Left ventricle myocardium inferior (tissue), 1 donor: ENCODE measurements around the gene DUT. TPM values are rescaled to one million over a fixed set of nuclear protein-coding genes. Genes with fewer than 3 reads are reported as not detected.

Experiments used
- DNase-seq: peaks from one replicate; pipeline ENCODE4 v3.0.0-alpha.2; 2020
- H3K27ac ChIP-seq: fragments of 200-600 bp; replicated peaks from 2 replicates; pipeline ENCODE4 v1.8.0; 2021
- H3K27me3 ChIP-seq: fragments of 200-600 bp; 2 replicates; pipeline ENCODE4 v1.8.0; 2021; ENCODE audit warnings: low read depth
- H3K36me3 ChIP-seq: fragments of 200-600 bp; 2 replicates; pipeline ENCODE4 v1.8.0; 2021
- H3K4me1 ChIP-seq: fragments of 200-600 bp; 2 replicates; pipeline ENCODE4 v1.8.0; 2021
- H3K4me3 ChIP-seq: fragments of 200-600 bp; 2 replicates; pipeline ENCODE4 v1.8.0; 2021; ENCODE audit warnings: mild to moderate bottlenecking, moderate library complexity
- H3K9me3 ChIP-seq: fragments of 200-600 bp; replicated peaks from 2 replicates; pipeline ENCODE4 v1.8.0; 2021
- intact Hi-C: fragments of 100-400 bp; cut with micrococcal nuclease; formaldehyde crosslinking; loops from one replicate; pipeline ENCODE4 v1.11.0; 2022
- total RNA-seq: library from RNA; stranded (reverse); fragmentation: NEBNext Ultra II Directional; extraction: Animal tissue kit (Norgen Biotek cat#: 25700); gene quantifications from one replicate; pipeline ENCODE4 v1.2.1, GENCODE V29; 2021
- TF ChIP-seq, protein P1 (sequence below): fragments of 200-600 bp; IDR thresholded peaks from 2 replicates; pipeline ENCODE4 v1.8.0; 2021; ENCODE audit warnings: antibody characterized with exemption, mild to moderate bottlenecking, borderline replicate concordance
- donor health status: DM: no; HTN: yes; CAD: no; lungs with severe emphysema.

The DUT gene
- total RNA-seq, 1 donor from 2014 or later = 78.5 TPM

- Histone ChIP-seq H3K9me3 (no peaks in the 10 kb centered on the region), H3K27me3 (no peaks in the 10 kb centered on the region), H3K4me3 (no peak overlapping the region), H3K27ac (no peak overlapping the region), H3K36me3 (no peaks in the 10 kb centered on the region), H3K4me1 (peaks cover 13% of the 10 kb centered on the region)
- intact Hi-C loops = no loop called here
- DNase-seq = no peak
- TF ChIP-seq, protein P1, sequence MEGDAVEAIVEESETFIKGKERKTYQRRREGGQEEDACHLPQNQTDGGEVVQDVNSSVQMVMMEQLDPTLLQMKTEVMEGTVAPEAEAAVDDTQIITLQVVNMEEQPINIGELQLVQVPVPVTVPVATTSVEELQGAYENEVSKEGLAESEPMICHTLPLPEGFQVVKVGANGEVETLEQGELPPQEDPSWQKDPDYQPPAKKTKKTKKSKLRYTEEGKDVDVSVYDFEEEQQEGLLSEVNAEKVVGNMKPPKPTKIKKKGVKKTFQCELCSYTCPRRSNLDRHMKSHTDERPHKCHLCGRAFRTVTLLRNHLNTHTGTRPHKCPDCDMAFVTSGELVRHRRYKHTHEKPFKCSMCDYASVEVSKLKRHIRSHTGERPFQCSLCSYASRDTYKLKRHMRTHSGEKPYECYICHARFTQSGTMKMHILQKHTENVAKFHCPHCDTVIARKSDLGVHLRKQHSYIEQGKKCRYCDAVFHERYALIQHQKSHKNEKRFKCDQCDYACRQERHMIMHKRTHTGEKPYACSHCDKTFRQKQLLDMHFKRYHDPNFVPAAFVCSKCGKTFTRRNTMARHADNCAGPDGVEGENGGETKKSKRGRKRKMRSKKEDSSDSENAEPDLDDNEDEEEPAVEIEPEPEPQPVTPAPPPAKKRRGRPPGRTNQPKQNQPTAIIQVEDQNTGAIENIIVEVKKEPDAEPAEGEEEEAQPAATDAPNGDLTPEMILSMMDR = no peak
These were observed 54.0 kb downstream of the DUT start for GRCh38 chr15:48385031-48385830.

- Histone ChIP-seq H3K9me3 (no peaks in the 10 kb centered on the region), H3K27me3 (no peaks in the 10 kb centered on the region), H3K27ac (no peak overlapping the region), H3K36me3 (no peaks in the 10 kb centered on the region), H3K4me1 (peaks cover 13% of the 10 kb centered on the region), H3K4me3 (no peak overlapping the region)
- DNase-seq = no peak
- intact Hi-C loops = no loop called here
- TF ChIP-seq, protein P1 = no peak
These were observed 57.0 kb downstream of the DUT start for GRCh38 chr15:48388016-48388851.

DNA sequence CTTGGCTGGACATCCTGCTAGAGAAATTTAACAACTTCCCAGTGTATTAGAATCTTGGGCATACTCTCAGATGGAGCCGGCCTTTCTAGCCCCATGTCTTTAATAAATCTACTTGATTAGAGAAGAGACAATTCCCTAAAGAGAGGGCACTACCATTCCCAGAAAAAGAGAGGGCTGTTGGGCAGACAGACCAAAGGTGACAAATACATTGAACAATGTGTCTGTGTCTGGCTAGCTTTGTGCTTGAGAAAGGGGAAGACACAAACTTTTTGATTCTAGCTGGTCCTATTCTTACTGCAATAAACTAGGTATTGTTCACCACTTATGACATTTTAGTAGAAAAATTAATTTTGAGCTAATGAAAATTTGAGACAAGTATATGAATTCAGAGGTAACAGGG lies 57.7 kb downstream of the DUT start:
- Histone ChIP-seq H3K36me3 (no peaks in the 10 kb centered on the region), H3K9me3 (no peaks in the 10 kb centered on the region), H3K4me1 (peaks cover 13% of the 10 kb centered on the region), H3K27me3 (no peaks in the 10 kb centered on the region), H3K4me3 (no peak overlapping the region), H3K27ac (peak overlapping the region; percentile 44)
- TF ChIP-seq, protein P1 = no peak
- no peak for DNase-seq
- intact Hi-C loops = no loop called here

DNA sequence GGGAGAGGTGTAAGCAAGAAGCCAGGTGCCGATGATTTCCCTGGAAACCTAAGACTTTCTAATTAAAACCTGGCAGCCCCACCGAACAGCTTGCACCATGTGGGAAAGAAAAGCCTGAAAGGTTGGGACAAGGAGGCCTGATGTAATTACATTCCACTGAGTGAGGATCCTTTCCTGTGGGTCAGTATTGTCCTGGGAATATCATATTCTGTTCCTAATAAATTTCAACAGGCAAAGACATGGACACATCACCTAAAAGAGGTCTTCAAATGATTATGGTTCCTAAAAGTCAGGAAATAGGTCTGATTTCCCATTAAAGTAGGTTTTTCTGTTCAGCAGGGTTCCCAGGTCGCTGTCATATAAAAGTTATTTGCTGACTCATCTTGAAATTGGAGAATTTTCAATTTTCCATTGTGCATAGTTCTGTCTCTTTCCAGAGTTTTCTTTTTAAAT lies 58.5 kb downstream of the DUT start:
- no peak for DNase-seq
- TF ChIP-seq, protein P1 = no peak

GRCh38 chr15:48391950-48392349 lies 60.7 kb downstream of the DUT start:
- Histone ChIP-seq H3K4me1 (peaks cover 33% of the 10 kb centered on the region), H3K27me3 (no peaks in the 10 kb centered on the region), H3K4me3 (no peak overlapping the region), H3K27ac (peak overlapping the region; percentile 62), H3K9me3 (no peaks in the 10 kb centered on the region), H3K36me3 (no peaks in the 10 kb centered on the region)
- intact Hi-C loops = no loop called here
- DNase-seq = no peak
- TF ChIP-seq, protein P1 = no peak

More for the DNA sequence above, 58.5 kb downstream of the DUT start:
- intact Hi-C loops = no loop called here
- Histone ChIP-seq H3K9me3 (no peaks in the 10 kb centered on the region), H3K4me1 (peaks cover 14% of the 10 kb centered on the region), H3K4me3 (no peak overlapping the region), H3K27ac (peak overlapping the region; percentile 44), H3K36me3 (no peaks in the 10 kb centered on the region), H3K27me3 (no peaks in the 10 kb centered on the region)
